OCI-LY7 (cell line): ENCODE results near the gene PDXK. TPM values are rescaled to one million over a fixed set of nuclear protein-coding genes. Genes with fewer than 3 reads are reported as not detected.
A peak's percentile ranks its signal among the peaks of the same experiment; 100 is the strongest.

Source experiments
- BruUV-seq: library from RNA; stranded (reverse); fragments of 400-500 nt; replicated peaks from 2 replicates; lab custom pipeline; 2021; lab: Mats Ljungman, UMichigan
- CTCF ChIA-PET: fragments of 300-600 bp; sonication (Branson Sonifier 250); formaldehyde crosslinking; loops from one replicate; lab custom pipeline; 2022; ENCODE audit warnings: antibody characterized with exemption; ENCODE audit not compliant: unreplicated experiment; lab: Charles Lee
- POLR2A ChIA-PET: fragments of 300-600 bp; sonication (Branson Sonifier 250); formaldehyde crosslinking; loops from one replicate; lab custom pipeline; 2022; ENCODE audit warnings: antibody characterized with exemption; lab: Charles Lee
- DNase-seq: peaks from one replicate; pipeline ENCODE4 v3.0.0-alpha.2; 2015; ENCODE audit warnings: low spot score
- H2AFZ ChIP-seq: fragments of 200-600 bp; sonication (generic), shearing (Covaris generic); 2 replicates; pipeline ENCODE4 v1.6.1; 2014; ENCODE audit warnings: mild to moderate bottlenecking, antibody characterized with exemption, low read length, moderate library complexity
- H3K27ac ChIP-seq: fragments of 200-600 bp; sonication (generic); 2 replicates; pipeline ENCODE4 v1.5.1; 2014; ENCODE audit warnings: mixed run types, low read depth, mild to moderate bottlenecking, moderate library complexity, low read length, inconsistent platforms; ENCODE audit not compliant: poor library complexity, severe bottlenecking
- H3K36me3 ChIP-seq: fragments of 200-600 bp; sonication (generic); 2 replicates; pipeline ENCODE4 v1.6.1; 2014; ENCODE audit warnings: mild to moderate bottlenecking, antibody characterized with exemption, low read length, moderate library complexity, mixed read lengths; ENCODE audit not compliant: insufficient read depth
- H3K4me1 ChIP-seq: fragments of 200-600 bp; sonication (generic); 2 replicates; pipeline ENCODE4 v1.5.1; 2014; ENCODE audit warnings: mild to moderate bottlenecking, low read length; ENCODE audit not compliant: insufficient read depth, poor library complexity, severe bottlenecking
- H3K4me2 ChIP-seq: fragments of 200-600 bp; sonication (generic); 2 replicates; pipeline ENCODE4 v1.6.1; 2014; ENCODE audit warnings: mild to moderate bottlenecking, low read length
- H3K4me3 ChIP-seq: fragments of 200-600 bp; sonication (generic); 2 replicates; pipeline ENCODE4 v1.5.1; 2014; ENCODE audit warnings: mild to moderate bottlenecking, low read depth, low read length; ENCODE audit not compliant: poor library complexity, severe bottlenecking
- H3K79me2 ChIP-seq: fragments of 200-600 bp; sonication (generic); 2 replicates; pipeline ENCODE4 v1.6.1; 2016; ENCODE audit warnings: low read depth, mild to moderate bottlenecking, low read length, moderate library complexity, mixed read lengths; ENCODE audit not compliant: insufficient read depth
- H3K9me2 ChIP-seq: fragments of 200-600 bp; sonication (generic); 2 replicates; pipeline ENCODE4 v1.6.1; 2016; ENCODE audit warnings: mild to moderate bottlenecking, low read length, mixed read lengths; ENCODE audit not compliant: insufficient read depth
- H3K9me3 ChIP-seq: fragments of 200-600 bp; sonication (generic); 2 replicates; pipeline ENCODE4 v1.6.1; 2014; ENCODE audit warnings: mild to moderate bottlenecking, mixed run types, low read length, mixed read lengths
- H4K20me1 ChIP-seq: fragments of 200-600 bp; sonication (generic); 2 replicates; pipeline ENCODE4 v1.6.1; 2014; ENCODE audit warnings: mild to moderate bottlenecking, antibody characterized with exemption, low read length, moderate library complexity, mixed read lengths; ENCODE audit not compliant: insufficient read depth
- CTCF ChIP-seq: fragments of 200-600 bp; sonication (generic); conservative IDR thresholded peaks from 2 replicates; pipeline ENCODE4 v1.5.1; 2014; ENCODE audit warnings: mild to moderate bottlenecking, antibody characterized with exemption, low read length, moderate library complexity, mixed read lengths
- EZH2phosphoT487 ChIP-seq: fragments of 200-600 bp; sonication (generic); IDR thresholded peaks from 2 replicates; pipeline ENCODE4 v1.6.1; 2018; ENCODE audit warnings: low read depth, borderline replicate concordance, mild to moderate bottlenecking, mixed run types, antibody characterized with exemption, low read length, moderate library complexity, mixed read lengths
- intact Hi-C: fragments of 100-400 bp; cut with micrococcal nuclease; formaldehyde crosslinking; loops from one replicate; pipeline ENCODE4 v1.10.0; 2022; ENCODE audit not compliant: unreplicated experiment
- total RNA-seq, 2 experiments: library from RNA; depleted of rRNA in 1 of 2; stranded (reverse); fragments of >200 nt in 1 of 2; shearing (Covaris generic) in 1 of 2; gene quantifications; 2 replicates each; pipeline ENCODE4 v1.2.3, GENCODE V29; 2014 to 2022

The PDXK gene
- total RNA-seq, 2 experiments from 2014 or later = 32.8 to 67.0 TPM

GRCh38 chr21:43728467-43729390 is 9.8 kb downstream of the PDXK start:
- peak; percentile 50 for DNase-seq
- intact Hi-C loops = no loop called here
- TF ChIP-seq CTCF (0 out of 2 replicates have a peak, but pooled peaks have one; percentile 14), EZH2phosphoT487 (no peak)
- H4K20me1 ChIP-seq = peaks cover 3% of the 10 kb centered on the region; the same call in 1 of the 2 replicates
- H3K4me1 ChIP-seq = peaks cover 40% of the 10 kb centered on the region
- POLR2A ChIA-PET = no interaction called here
- CTCF ChIA-PET = no interaction called here
- H3K9me3 ChIP-seq = no peaks in the 10 kb centered on the region
- H3K79me2 ChIP-seq = peaks cover 5% of the 10 kb centered on the region; the same call in 1 of the 2 replicates
- peak overlapping the region; percentile 59 for H3K4me2 ChIP-seq
- peak overlapping the region; percentile 41 for H3K4me3 ChIP-seq
- H3K9me2 ChIP-seq = no peaks in the 10 kb centered on the region
- no peak overlapping the region for H3K27ac ChIP-seq
- H2AFZ ChIP-seq = 0 out of 2 replicates have a peak overlapping the region, but pooled peaks have one; percentile 0
- H3K36me3 ChIP-seq = no peaks in the 10 kb centered on the region; the same call in 1 of the 2 replicates
- BruUV-seq = no TSS peak

- intact Hi-C loops = no loop called here
- TF ChIP-seq EZH2phosphoT487 (no peak), CTCF (no peak)
- no TSS peak for BruUV-seq
- Histone ChIP-seq H3K4me2 (no peak overlapping the region), H3K4me1 (peaks cover 15% of the 10 kb centered on the region), H2AFZ (no peak overlapping the region), H3K9me3 (no peaks in the 10 kb centered on the region), H3K9me2 (no peaks in the 10 kb centered on the region), H3K4me3 (no peak overlapping the region), H3K27ac (no peak overlapping the region), H4K20me1 (peaks cover 3% of the 10 kb centered on the region; the same call in 1 of the 2 replicates), H3K79me2 (no peaks in the 10 kb centered on the region), H3K36me3 (no peaks in the 10 kb centered on the region)
- CTCF ChIA-PET = no interaction called here
- DNase-seq = no peak
- POLR2A ChIA-PET = no interaction called here
Observed at GRCh38 chr21:43731476-43731875, 12.5 kb downstream of the PDXK start.
